ENCODE data around the gene NXF1. TPM values are rescaled to one million over a fixed set of nuclear protein-coding genes. Genes with fewer than 3 reads are reported as not detected.

Gene NXF1
- total and polyA plus RNA-seq, 2 of the 13 experiments (the other 11 are each of a cell fraction or from before 2014, with no cell fraction given) = 30.4 to 30.9 TPM

GRCh38 chr11:62842171-62842741, 37.0 kb upstream of the NXF1 start (continued):
- no peak for TF ChIP-seq JDP2 (CRISPR knock-in tag; IDR thresholded peaks at IDR 0.05; ENCODE audit: borderline replicate concordance)
- TF ChIP-seq LCORL (IDR thresholded peaks at IDR 0.05) = no peak
- no peak; the same call in 1 of the 2 replicates for TF ChIP-seq LCORL (CRISPR knock-in tag; IDR thresholded peaks at IDR 0.05)
- peak; percentile 64; the same call in 1 of the 2 replicates for TF ChIP-seq ZNF446 (CRISPR knock-in tag; IDR thresholded peaks at IDR 0.05)
- TF ChIP-seq NFYB (CRISPR knock-in tag; IDR thresholded peaks at IDR 0.05) = no peak
- TF ChIP-seq ZKSCAN8 (CRISPR knock-in tag; IDR thresholded peaks at IDR 0.05; ENCODE audit: borderline replicate concordance) = no peak
- no peak for TF ChIP-seq ZBTB42 (CRISPR knock-in tag; IDR thresholded peaks at IDR 0.05)
- TF ChIP-seq ZNF280B (CRISPR knock-in tag; IDR thresholded peaks at IDR 0.05; ENCODE audit: borderline replicate concordance) = peak; percentile 79; the same call in 1 of the 2 replicates
- no peak for TF ChIP-seq ZNF362 (CRISPR knock-in tag; IDR thresholded peaks at IDR 0.05; ENCODE audit: borderline replicate concordance)
- no peak for TF ChIP-seq NFE2L2 (IDR thresholded peaks at IDR 0.05; ENCODE audit: low read length)
- no peak; the same call in 1 of the 2 replicates for TF ChIP-seq RXRA (CRISPR knock-in tag; IDR thresholded peaks at IDR 0.05)
- TF ChIP-seq KMT2A (CRISPR knock-in tag; IDR thresholded peaks at IDR 0.05) = no peak
- TF ChIP-seq TCF12 (IDR thresholded peaks at IDR 0.05) = no peak
- TF ChIP-seq TCF12 (CRISPR knock-in tag; IDR thresholded peaks at IDR 0.05) = no peak
- no peak for TF ChIP-seq ZNF576 (CRISPR knock-in tag; IDR thresholded peaks at IDR 0.05)
- TF ChIP-seq PATZ1 (CRISPR knock-in tag; IDR thresholded peaks at IDR 0.05) = no peak
- no peak for TF ChIP-seq SOX5 (CRISPR knock-in tag; IDR thresholded peaks at IDR 0.05; ENCODE audit: borderline replicate concordance)
- no peak for TF ChIP-seq SNAPC2 (CRISPR knock-in tag; IDR thresholded peaks at IDR 0.05)
- TF ChIP-seq FOXO1 (CRISPR knock-in tag; IDR thresholded peaks at IDR 0.05) = no peak
- 0 out of 2 replicates have a peak, but pooled peaks have one; percentile 32 for TF ChIP-seq SP4 (CRISPR knock-in tag; IDR thresholded peaks at IDR 0.05)
- TF ChIP-seq SP2 (CRISPR knock-in tag; IDR thresholded peaks at IDR 0.05) = no peak
- TF ChIP-seq AHR (CRISPR knock-in tag; IDR thresholded peaks at IDR 0.05) = no peak
- TF ChIP-seq NR3C1 (CRISPR knock-in tag; IDR thresholded peaks at IDR 0.05) = no peak
- no peak; the same call in none of the 2 replicates for TF ChIP-seq PHF8 (CRISPR knock-in tag; IDR thresholded peaks at IDR 0.05)
- TF ChIP-seq ZSCAN22 (CRISPR knock-in tag; IDR thresholded peaks at IDR 0.05) = no peak
- TF ChIP-seq GMEB2 (CRISPR knock-in tag; IDR thresholded peaks at IDR 0.05; ENCODE audit: low read depth) = no peak
- 0 out of 2 replicates have a peak, but pooled peaks have one; percentile 29 for TF ChIP-seq WIZ (CRISPR knock-in tag; IDR thresholded peaks at IDR 0.05)
- no peak for TF ChIP-seq ZNF160 (CRISPR knock-in tag; IDR thresholded peaks at IDR 0.05)
